Measurements from ENCODE around the gene KPNA3.

DNA sequence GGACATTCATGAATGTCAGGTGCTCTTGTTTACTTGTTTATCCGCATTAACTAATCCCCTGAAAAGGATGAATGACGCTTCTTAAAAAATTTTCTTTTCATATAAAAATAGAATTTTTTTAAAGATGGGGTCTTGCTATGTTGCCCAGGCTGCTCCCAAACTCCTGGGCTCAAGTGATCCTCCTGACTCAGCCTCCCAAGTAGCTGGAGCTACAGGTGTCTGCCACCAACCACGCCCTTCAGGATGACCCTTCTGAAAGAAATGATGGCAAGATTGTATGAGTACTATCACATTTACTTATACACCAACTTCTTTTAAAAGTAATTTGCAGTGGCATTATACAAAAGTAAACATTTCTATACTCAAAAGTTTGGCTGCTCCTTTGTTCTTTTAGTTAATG lies 95.0 kb downstream of the KPNA3 start:
- TF ChIP-seq ZNF8 (CRISPR knock-in tag; IDR thresholded peaks at IDR 0.05) = no peak
- TF ChIP-seq ZFP3 (CRISPR knock-in tag; IDR thresholded peaks at IDR 0.05) = no peak

All from SK-N-SH treated with all-trans-retinoic acid at 6 μM for 48 hours (cell line).